Measurements from ENCODE around the gene FMN2.
"Not testable (repeated sequence)": the region's sequence is repeated elsewhere in the genome, so short reads cannot be mapped to it uniquely, and the experiment has no call there.

The FMN2 gene

GRCh38 chr1:240258910-240259309 is 167.2 kb downstream of the FMN2 start:
- no peak for DNase-seq

- not testable (repeated sequence) for DNase-seq
Observed at GRCh38 chr1:240264494-240264893, 172.8 kb downstream of the FMN2 start.

- DNase-seq: no peak
Observed at GRCh38 chr1:240271081-240271480, 179.4 kb downstream of the FMN2 start.

- no peak for DNase-seq
Observed at GRCh38 chr1:240274569-240274968, 182.9 kb downstream of the FMN2 start.

- DNase-seq: not testable (repeated sequence)
Observed at GRCh38 chr1:240275219-240275618, 183.5 kb downstream of the FMN2 start.

- no peak for DNase-seq
Observed at GRCh38 chr1:240278082-240278481, 186.4 kb downstream of the FMN2 start.

- DNase-seq: no peak
Observed at GRCh38 chr1:240280560-240281322, 189.1 kb downstream of the FMN2 start.

GRCh38 chr1:240282061-240282830 is 190.6 kb downstream of the FMN2 start:
- DNase-seq: no peak

GRCh38 chr1:240284656-240285414 is 193.2 kb downstream of the FMN2 start:
- no peak for DNase-seq

GRCh38 chr1:240285540-240285939 is 193.9 kb downstream of the FMN2 start:
- no peak for DNase-seq

- DNase-seq: no peak
Observed at GRCh38 chr1:240287722-240288121, 196.0 kb downstream of the FMN2 start.

GRCh38 chr1:240293706-240294105 is 202.0 kb downstream of the FMN2 start:
- no peak for DNase-seq

GRCh38 chr1:240294566-240294965 is 202.9 kb downstream of the FMN2 start:
- no peak for DNase-seq

GRCh38 chr1:240295811-240296210 is 204.1 kb downstream of the FMN2 start:
- no peak for DNase-seq

- no peak for DNase-seq
Observed at GRCh38 chr1:240304466-240304865, 212.8 kb downstream of the FMN2 start.

GRCh38 chr1:240306673-240307072 is 215.0 kb downstream of the FMN2 start:
- DNase-seq: no peak

- no peak for DNase-seq
Observed at GRCh38 chr1:240308096-240308495, 216.4 kb downstream of the FMN2 start.

GRCh38 chr1:240309769-240310168 is 218.1 kb downstream of the FMN2 start:
- no peak for DNase-seq

GRCh38 chr1:240310226-240310925 is 218.7 kb downstream of the FMN2 start:
- no peak for DNase-seq

- no peak for DNase-seq
Observed at GRCh38 chr1:240312872-240313271, 221.2 kb downstream of the FMN2 start.

GRCh38 chr1:240314845-240315801 is 223.4 kb downstream of the FMN2 start:
- DNase-seq: no peak

GRCh38 chr1:240319998-240320397 is 228.3 kb downstream of the FMN2 start:
- no peak for DNase-seq

All from NCI-H1694 (cell line).